GM06990 (cell line): ENCODE results near the gene ADGRL3.

Source experiments
- DNase-seq: peaks from one replicate; pipeline ENCODE4 v3.0.0-alpha.2; 2011; ENCODE audit not compliant: insufficient read length; ENCODE audit errors: extremely low read depth
- H3K27me3 ChIP-seq: replicated peaks from 2 replicates; pipeline ENCODE4 v1.6.0; 2011; ENCODE audit warnings: low read length; ENCODE audit not compliant: control insufficient read depth, insufficient read depth
- H3K36me3 ChIP-seq: 2 replicates; pipeline ENCODE4 v1.5.1; 2011; ENCODE audit warnings: low read length; ENCODE audit not compliant: control insufficient read depth, insufficient read depth
- H3K4me3 ChIP-seq: replicated peaks from 2 replicates; pipeline ENCODE4 v1.5.1; 2011; ENCODE audit warnings: low read depth, mild to moderate bottlenecking, control low read depth, low read length
- TF ChIP-seq, protein P1 (sequence below): IDR thresholded peaks from 2 replicates; pipeline ENCODE4 v1.5.1; 2011; ENCODE audit warnings: low read length, control low read depth, mild to moderate bottlenecking, inconsistent platforms; ENCODE audit not compliant: insufficient read depth, poor library complexity, severe bottlenecking

Gene ADGRL3

DNA sequence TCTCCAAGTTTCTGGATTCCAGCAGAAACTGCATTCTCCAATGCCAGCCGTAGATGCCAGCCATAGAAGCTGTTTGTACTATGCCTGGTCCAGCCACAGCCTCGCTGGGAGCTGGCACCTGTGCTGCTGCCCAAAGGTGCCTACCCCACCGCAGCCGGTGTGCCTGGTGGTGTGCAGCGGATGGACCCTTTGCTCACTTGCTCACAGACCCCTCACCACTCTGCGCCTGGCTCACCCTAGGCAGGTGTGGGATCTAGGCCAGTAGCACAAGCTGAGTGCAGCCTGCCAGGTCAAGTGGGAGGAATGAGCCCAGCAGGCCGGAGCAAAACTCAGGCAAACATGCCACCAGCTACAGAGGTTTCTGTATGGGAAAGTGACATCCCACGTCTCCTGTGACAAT lies 463.2 kb downstream of the ADGRL3 start:
- Histone ChIP-seq H3K4me3 (no peak overlapping the region), H3K36me3 (no peaks in the 10 kb centered on the region), H3K27me3 (no peaks in the 10 kb centered on the region)
- DNase-seq = no peak
- TF ChIP-seq, protein P1, sequence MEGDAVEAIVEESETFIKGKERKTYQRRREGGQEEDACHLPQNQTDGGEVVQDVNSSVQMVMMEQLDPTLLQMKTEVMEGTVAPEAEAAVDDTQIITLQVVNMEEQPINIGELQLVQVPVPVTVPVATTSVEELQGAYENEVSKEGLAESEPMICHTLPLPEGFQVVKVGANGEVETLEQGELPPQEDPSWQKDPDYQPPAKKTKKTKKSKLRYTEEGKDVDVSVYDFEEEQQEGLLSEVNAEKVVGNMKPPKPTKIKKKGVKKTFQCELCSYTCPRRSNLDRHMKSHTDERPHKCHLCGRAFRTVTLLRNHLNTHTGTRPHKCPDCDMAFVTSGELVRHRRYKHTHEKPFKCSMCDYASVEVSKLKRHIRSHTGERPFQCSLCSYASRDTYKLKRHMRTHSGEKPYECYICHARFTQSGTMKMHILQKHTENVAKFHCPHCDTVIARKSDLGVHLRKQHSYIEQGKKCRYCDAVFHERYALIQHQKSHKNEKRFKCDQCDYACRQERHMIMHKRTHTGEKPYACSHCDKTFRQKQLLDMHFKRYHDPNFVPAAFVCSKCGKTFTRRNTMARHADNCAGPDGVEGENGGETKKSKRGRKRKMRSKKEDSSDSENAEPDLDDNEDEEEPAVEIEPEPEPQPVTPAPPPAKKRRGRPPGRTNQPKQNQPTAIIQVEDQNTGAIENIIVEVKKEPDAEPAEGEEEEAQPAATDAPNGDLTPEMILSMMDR = no peak

DNA sequence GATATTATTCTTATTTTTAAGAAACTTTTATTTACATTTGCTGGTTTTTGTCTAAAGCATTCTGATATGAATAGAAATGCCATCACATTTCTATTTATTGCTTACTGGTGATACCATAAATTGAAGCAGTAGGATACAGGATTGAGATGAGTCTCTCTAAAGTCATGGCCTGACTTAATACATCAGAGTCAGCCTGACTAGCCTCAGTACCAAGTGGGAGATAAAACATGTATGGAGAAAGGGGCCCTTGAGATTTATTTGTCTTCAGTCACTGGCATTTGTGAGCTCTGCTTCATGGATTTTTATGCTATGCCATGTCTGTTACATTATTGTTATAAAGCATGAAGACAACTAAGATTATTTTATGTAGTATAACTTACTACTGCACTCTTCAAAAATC lies 465.5 kb downstream of the ADGRL3 start:
- DNase-seq = no peak
- H3K27me3 ChIP-seq = no peaks in the 10 kb centered on the region
- no peak overlapping the region for H3K4me3 ChIP-seq
- TF ChIP-seq, protein P1 = no peak
- H3K36me3 ChIP-seq = no peaks in the 10 kb centered on the region

DNA sequence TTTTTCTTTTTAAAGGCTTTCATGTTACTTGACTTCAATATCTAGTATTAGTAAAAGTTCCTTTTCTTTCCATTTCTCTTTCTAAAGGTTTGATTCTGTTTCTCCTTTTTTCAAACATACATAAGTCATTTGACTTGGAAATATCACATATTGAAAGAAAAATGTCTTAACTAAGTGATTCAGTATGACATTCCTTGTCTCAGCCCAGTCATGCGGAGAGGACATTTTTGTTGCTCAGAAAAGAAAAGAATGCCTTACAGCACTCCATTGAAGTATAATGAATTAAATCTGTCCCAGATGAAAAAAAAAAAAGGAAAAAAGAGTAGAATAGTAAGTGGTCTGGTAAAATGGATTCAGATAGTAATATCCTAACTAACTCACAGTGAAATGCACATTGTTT lies 466.1 kb downstream of the ADGRL3 start:
- no peaks in the 10 kb centered on the region for H3K36me3 ChIP-seq
- TF ChIP-seq, protein P1 = no peak
- no peaks in the 10 kb centered on the region for H3K27me3 ChIP-seq
- no peak overlapping the region for H3K4me3 ChIP-seq
- no peak for DNase-seq

DNA sequence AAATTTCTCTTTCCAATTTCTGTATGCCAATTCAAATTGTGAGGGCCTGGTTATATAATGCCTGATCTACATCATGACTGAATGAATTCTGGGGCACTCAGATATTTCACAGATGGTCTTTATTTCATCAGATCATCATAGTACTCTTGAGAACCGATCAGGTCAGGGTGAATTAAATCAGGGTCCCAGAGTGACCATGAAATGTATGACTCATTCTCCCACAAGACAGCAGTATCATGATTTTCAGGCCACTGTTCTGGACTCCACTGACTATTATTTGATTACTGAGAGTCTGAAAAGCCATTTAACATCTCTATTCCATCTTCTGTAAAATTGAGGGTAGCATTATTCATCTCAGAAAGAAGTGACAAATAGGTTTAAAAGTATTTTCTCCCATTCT lies 471.5 kb downstream of the ADGRL3 start:
- DNase-seq = no peak
- H3K27me3 ChIP-seq = no peaks in the 10 kb centered on the region
- H3K4me3 ChIP-seq = no peak overlapping the region
- H3K36me3 ChIP-seq = no peaks in the 10 kb centered on the region
- TF ChIP-seq, protein P1 = no peak

DNA sequence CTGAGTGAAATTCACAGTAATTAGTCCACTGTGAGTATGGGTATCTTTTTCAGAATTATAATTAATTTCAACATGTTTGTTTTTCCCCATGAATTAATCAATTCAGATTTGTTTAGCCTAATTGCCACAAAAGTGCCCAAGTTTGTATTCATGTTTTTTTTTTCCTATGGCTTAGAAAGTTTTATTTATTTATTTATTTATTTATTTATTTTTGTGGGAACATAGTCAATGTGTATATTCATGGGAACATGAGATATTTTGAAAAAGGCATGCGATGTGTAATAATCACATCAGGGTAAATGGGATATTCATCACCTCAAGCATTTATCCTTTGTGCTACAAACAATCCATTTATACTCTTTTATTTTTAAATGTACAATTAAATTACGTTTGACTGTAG lies 475.3 kb downstream of the ADGRL3 start:
- no peaks in the 10 kb centered on the region for H3K36me3 ChIP-seq
- no peak for DNase-seq
- no peak overlapping the region for H3K4me3 ChIP-seq
- no peaks in the 10 kb centered on the region for H3K27me3 ChIP-seq
- TF ChIP-seq, protein P1 = no peak

DNA sequence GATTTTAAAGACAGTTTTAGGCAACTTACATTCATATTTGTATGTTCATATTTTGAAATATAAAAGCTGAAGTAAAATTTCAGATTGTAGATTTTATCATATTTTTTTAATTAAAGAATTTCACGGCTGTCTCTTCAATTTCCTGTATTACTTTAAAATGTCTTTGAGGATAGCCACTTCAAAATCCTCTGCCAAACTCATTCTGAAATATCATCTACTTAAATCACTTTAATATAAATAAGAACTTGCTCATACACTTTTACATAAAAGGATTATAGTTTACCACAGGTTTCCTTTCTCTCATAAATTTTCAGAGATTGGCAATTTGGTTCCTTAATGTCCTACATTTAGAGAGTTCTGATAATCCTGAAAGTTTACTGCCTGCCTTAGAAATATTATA lies 478.2 kb downstream of the ADGRL3 start:
- Histone ChIP-seq H3K4me3 (no peak overlapping the region), H3K36me3 (no peaks in the 10 kb centered on the region), H3K27me3 (no peaks in the 10 kb centered on the region)
- no peak for DNase-seq
- TF ChIP-seq, protein P1 = no peak
